Keratinocyte (primary cell): ENCODE measurements around the gene MMP14. TPM values are rescaled to one million over a fixed set of nuclear protein-coding genes. Genes with fewer than 3 reads are reported as not detected.

Source experiments
- DNase-seq: peaks from one replicate; pipeline ENCODE4 v3.0.0-alpha.2; 2011; ENCODE audit warnings: low read depth, missing footprints, low spot score
- FAIRE-seq: peaks from 2 replicates; lab custom pipeline; 2011; peaks lifted over from hg19 to GRCh38; lab: Jason Lieb, UNC
- H2AFZ ChIP-seq: 2 replicates; pipeline ENCODE4 v1.6.0; 2012; ENCODE audit warnings: low read length, control low read depth, inconsistent platforms; ENCODE audit not compliant: control insufficient read depth
- H3K27ac ChIP-seq: 2 replicates; pipeline ENCODE4 v1.5.1; 2011; ENCODE audit warnings: low read length; ENCODE audit not compliant: control insufficient read depth, insufficient read depth
- H3K27me3 ChIP-seq: 3 replicates; pipeline ENCODE4 v1.6.0; 2011; ENCODE audit warnings: low read length; ENCODE audit not compliant: control insufficient read depth, insufficient read depth; ENCODE audit errors: extremely low read depth
- H3K36me3 ChIP-seq, 2 experiments: 2 replicates in 1 of 2; 3 replicates in 1 of 2; pipeline ENCODE4 v1.5.1; 2011; ENCODE audit warnings: low read length in 2 of 2, mild to moderate bottlenecking in 1 of 2; ENCODE audit not compliant: control insufficient read depth in 2 of 2, insufficient read depth in 2 of 2; ENCODE audit errors: extremely low read depth in 1 of 2
- H3K4me1 ChIP-seq: 3 replicates; pipeline ENCODE4 v1.5.1; 2011; ENCODE audit warnings: low read length; ENCODE audit not compliant: control insufficient read depth, insufficient read depth; ENCODE audit errors: extremely low read depth
- H3K4me2 ChIP-seq: 3 replicates; pipeline ENCODE4 v1.6.0; 2011; ENCODE audit warnings: low read depth, low read length; ENCODE audit not compliant: control insufficient read depth, insufficient read depth; ENCODE audit errors: extremely low read depth
- H3K4me3 ChIP-seq, 3 experiments: fragments of 200-600 bp in 1 of 3; sonication (generic) in 1 of 3; 2 replicates in 2 of 3; 3 replicates in 1 of 3; pipeline ENCODE4 v1.5.1; 2011 to 2016; ENCODE audit warnings: low read length in 3 of 3, mild to moderate bottlenecking in 3 of 3, control low read depth in 2 of 3, inconsistent platforms in 1 of 3, low read depth in 1 of 3, mixed read lengths in 1 of 3, mixed run types in 1 of 3, moderate library complexity in 1 of 3; ENCODE audit not compliant: control insufficient read depth in 2 of 3, insufficient read depth in 2 of 3; ENCODE audit errors: extremely low read depth in 1 of 3
- H3K79me2 ChIP-seq: 2 replicates; pipeline ENCODE4 v1.6.0; 2012; ENCODE audit warnings: low read length; ENCODE audit not compliant: control insufficient read depth, insufficient read depth
- H3K9ac ChIP-seq: 3 replicates; pipeline ENCODE4 v1.6.0; 2011; ENCODE audit warnings: low read length; ENCODE audit not compliant: control insufficient read depth, insufficient read depth; ENCODE audit errors: extremely low read depth
- H3K9me1 ChIP-seq: 3 replicates; pipeline ENCODE4 v1.6.0; 2011; ENCODE audit warnings: low read length; ENCODE audit not compliant: control insufficient read depth, insufficient read depth; ENCODE audit errors: extremely low read depth
- H3K9me3 ChIP-seq: 2 replicates; pipeline ENCODE4 v1.5.1; 2012; ENCODE audit warnings: low read depth, low read length; ENCODE audit not compliant: control insufficient read depth
- H4K20me1 ChIP-seq: 3 replicates; pipeline ENCODE4 v1.6.0; 2011; ENCODE audit warnings: low read length; ENCODE audit not compliant: control insufficient read depth, insufficient read depth; ENCODE audit errors: extremely low read depth
- EZH2 ChIP-seq: IDR thresholded peaks from one replicate; pipeline ENCODE4 v1.6.1; 2012; ENCODE audit warnings: inconsistent platforms, mild to moderate bottlenecking, low read length, moderate library complexity
- dilution Hi-C: fragments of 300-500 bp; cut with MboI; formaldehyde crosslinking; loops from one replicate; pipeline ENCODE4 v1.7.0; 2020; ENCODE audit warnings: low sequenced_read_pairs; ENCODE audit not compliant: extremely low pct_ligation_motif_present
- polyA plus RNA-seq, 5 experiments: library from polyadenylated mRNA; depleted of rRNA in 3 of 5; stranded (reverse) in 3 of 5; stranded (forward) in 1 of 5; unstranded in 1 of 5; fragments of >200 nt; gene quantifications; 1 replicate in 1 of 5; 2 replicates in 3 of 5; 3 replicates in 1 of 5; pipeline versions ENCODE4 v1.2.1 to v1.2.3, GENCODE V29; 2011 to 2012; ENCODE audit warnings: missing spikeins in 2 of 5, low read depth in 1 of 5, low replicate concordance in 1 of 5
- TF ChIP-seq, protein P1 (sequence below), 3 experiments: IDR thresholded peaks in 1 of 3; conservative IDR thresholded peaks in 1 of 3; optimal IDR thresholded peaks in 1 of 3; 2 replicates in 2 of 3; 3 replicates in 1 of 3; pipeline versions ENCODE3 to v1.5.1; 2011; ENCODE audit warnings: low read length in 3 of 3, mild to moderate bottlenecking in 3 of 3, moderate library complexity in 2 of 3, control low read depth in 1 of 3, inconsistent platforms in 1 of 3; ENCODE audit not compliant: insufficient read depth in 2 of 3; ENCODE audit errors: extremely low read depth in 1 of 3

MMP14 gene
- polyA plus RNA-seq, 1 donor (not counting 4 experiments of a cell fraction or from before 2014, with no cell fraction given): 185 TPM

DNA sequence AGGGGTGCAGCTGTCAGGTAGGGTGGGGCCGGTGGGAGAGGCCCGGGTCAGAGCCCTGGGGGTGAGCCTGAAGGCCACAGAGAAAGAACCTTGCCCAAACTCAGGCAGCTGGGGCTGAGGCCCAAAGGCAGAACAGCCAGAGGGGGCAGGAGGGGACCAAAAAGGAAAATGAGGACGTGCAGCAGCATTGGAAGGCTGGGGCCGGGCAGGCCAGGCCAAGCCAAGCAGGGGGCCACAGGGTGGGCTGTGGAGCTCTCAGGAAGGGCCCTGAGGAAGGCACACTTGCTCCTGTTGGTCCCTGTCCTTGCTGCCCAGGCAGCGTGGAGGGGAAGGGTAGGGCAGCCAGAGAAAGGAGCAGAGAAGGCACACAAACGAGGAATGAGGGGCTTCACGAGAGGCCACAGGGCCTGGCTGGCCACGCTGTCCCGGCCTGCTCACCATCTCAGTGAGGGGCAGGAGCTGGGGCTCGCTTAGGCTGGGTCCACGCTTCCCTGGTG lies 10.5 kb downstream of the MMP14 start:
- TF ChIP-seq EZH2: no peak
- TF ChIP-seq, protein P1, sequence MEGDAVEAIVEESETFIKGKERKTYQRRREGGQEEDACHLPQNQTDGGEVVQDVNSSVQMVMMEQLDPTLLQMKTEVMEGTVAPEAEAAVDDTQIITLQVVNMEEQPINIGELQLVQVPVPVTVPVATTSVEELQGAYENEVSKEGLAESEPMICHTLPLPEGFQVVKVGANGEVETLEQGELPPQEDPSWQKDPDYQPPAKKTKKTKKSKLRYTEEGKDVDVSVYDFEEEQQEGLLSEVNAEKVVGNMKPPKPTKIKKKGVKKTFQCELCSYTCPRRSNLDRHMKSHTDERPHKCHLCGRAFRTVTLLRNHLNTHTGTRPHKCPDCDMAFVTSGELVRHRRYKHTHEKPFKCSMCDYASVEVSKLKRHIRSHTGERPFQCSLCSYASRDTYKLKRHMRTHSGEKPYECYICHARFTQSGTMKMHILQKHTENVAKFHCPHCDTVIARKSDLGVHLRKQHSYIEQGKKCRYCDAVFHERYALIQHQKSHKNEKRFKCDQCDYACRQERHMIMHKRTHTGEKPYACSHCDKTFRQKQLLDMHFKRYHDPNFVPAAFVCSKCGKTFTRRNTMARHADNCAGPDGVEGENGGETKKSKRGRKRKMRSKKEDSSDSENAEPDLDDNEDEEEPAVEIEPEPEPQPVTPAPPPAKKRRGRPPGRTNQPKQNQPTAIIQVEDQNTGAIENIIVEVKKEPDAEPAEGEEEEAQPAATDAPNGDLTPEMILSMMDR (optimal IDR thresholded peaks at IDR 0.05 in 1 of 3, IDR thresholded peaks at IDR 0.05 in 1 of 3, conservative IDR thresholded peaks at IDR 0.05 in 1 of 3; ENCODE audit: extremely low read depth in 1 of 3, insufficient read depth in 2 of 3, low read length in 3 of 3): no peak
- dilution Hi-C loops: no loop called here
- H3K9ac ChIP-seq: peak overlapping the region; percentile 28
- peaks cover 38 to 51% of the 10 kb centered on the region in 2 experiments for H3K36me3 ChIP-seq
- peaks cover 62% of the 10 kb centered on the region for H3K4me1 ChIP-seq
- peak overlapping the region; percentile 47 for H3K27ac ChIP-seq
- no peak for DNase-seq
- no peaks in the 10 kb centered on the region for H3K9me1 ChIP-seq
- H3K27me3 ChIP-seq: no peaks in the 10 kb centered on the region
- H3K9me3 ChIP-seq: no peaks in the 10 kb centered on the region
- no peak for FAIRE-seq
- H4K20me1 ChIP-seq: no peaks in the 10 kb centered on the region
- no peak overlapping the region for H2AFZ ChIP-seq
- H3K4me3 ChIP-seq: no peak overlapping the region
- H3K79me2 ChIP-seq: peaks cover 30% of the 10 kb centered on the region
- H3K4me2 ChIP-seq: no peak overlapping the region

DNA sequence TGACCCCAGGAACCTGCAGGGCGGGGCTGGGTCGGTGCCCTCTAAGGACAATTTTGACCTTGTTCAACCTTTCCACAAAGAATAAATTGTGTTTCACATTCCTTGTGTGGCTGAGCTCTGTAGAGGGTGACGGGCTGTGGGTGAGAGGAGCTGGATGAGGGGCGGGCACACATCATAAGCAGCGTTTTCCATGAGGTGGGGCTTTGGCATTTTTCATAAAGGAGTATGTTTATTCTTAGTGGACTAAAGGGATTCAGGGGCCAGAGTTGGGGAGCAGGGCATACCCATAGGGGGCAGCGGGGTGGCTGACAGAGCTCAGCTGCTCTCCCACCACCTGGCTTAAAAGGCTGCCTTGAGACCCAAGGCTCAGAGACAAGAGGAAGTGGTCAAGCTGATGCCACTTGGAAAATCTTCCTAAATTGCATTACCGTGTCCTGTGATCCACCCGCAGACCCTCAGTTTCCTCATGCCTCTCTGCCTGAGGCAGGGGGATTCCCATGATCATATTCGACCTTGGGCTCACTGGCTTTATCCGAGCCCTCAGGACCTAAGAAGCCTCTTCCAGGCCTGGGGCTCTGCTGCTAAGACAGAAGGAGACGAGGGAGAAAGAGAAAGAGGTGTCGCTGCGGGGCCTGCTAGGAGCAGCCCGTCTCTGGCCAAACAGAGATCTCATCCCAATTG lies 11.4 kb downstream of the MMP14 start:
- FAIRE-seq: no peak
- peaks cover 34 to 42% of the 10 kb centered on the region in 2 experiments for H3K36me3 ChIP-seq
- peak overlapping the region; percentile 67 for H3K9ac ChIP-seq
- no peaks in the 10 kb centered on the region for H3K27me3 ChIP-seq
- dilution Hi-C loops: no loop called here
- H3K9me1 ChIP-seq: no peaks in the 10 kb centered on the region
- no peaks in the 10 kb centered on the region for H3K9me3 ChIP-seq
- peaks cover 71% of the 10 kb centered on the region for H3K4me1 ChIP-seq
- no peak for DNase-seq
- no peak for TF ChIP-seq EZH2
- TF ChIP-seq, protein P1 (optimal IDR thresholded peaks at IDR 0.05 in 1 of 3, IDR thresholded peaks at IDR 0.05 in 1 of 3, conservative IDR thresholded peaks at IDR 0.05 in 1 of 3; ENCODE audit: extremely low read depth in 1 of 3, insufficient read depth in 2 of 3, low read length in 3 of 3): peak in 1 of 3 experiments; percentile 16
- peak overlapping the region; percentile 84 for H3K27ac ChIP-seq
- no peak overlapping the region for H2AFZ ChIP-seq
- H3K4me2 ChIP-seq: peak overlapping the region; percentile 69
- no peaks in the 10 kb centered on the region for H4K20me1 ChIP-seq
- peaks cover 20% of the 10 kb centered on the region for H3K79me2 ChIP-seq
- no peak overlapping the region for H3K4me3 ChIP-seq
